Upper lobe of right lung (tissue), 1 donor: ENCODE results near the gene PARD3. TPM values are rescaled to one million over a fixed set of nuclear protein-coding genes. Genes with fewer than 3 reads are reported as not detected.

ENCODE experiments used
- ATAC-seq: fragments of 200-7000 bp; cut with Tn5 transposase; one replicate; pipeline ENCODE4 v1.9.1; 2020; ENCODE audit warnings: mild to moderate bottlenecking, moderate library complexity
- DNase-seq: peaks from one replicate; pipeline ENCODE4 v3.0.0-alpha.2; 2020
- H3K27ac ChIP-seq: fragments of 200-600 bp; one replicate; pipeline ENCODE4 v1.8.0; 2022
- H3K27me3 ChIP-seq: fragments of 200-600 bp; one replicate; pipeline ENCODE4 v1.8.0; 2022; ENCODE audit warnings: mild to moderate bottlenecking
- H3K36me3 ChIP-seq: fragments of 200-600 bp; one replicate; pipeline ENCODE4 v1.8.0; 2022
- H3K4me1 ChIP-seq: fragments of 200-600 bp; one replicate; pipeline ENCODE4 v1.8.0; 2022
- H3K4me3 ChIP-seq: fragments of 200-600 bp; one replicate; pipeline ENCODE4 v1.8.0; 2022; ENCODE audit warnings: mild to moderate bottlenecking
- H3K9me3 ChIP-seq: fragments of 200-600 bp; one replicate; pipeline ENCODE4 v1.8.0; 2022
- CTCF ChIP-seq: fragments of 200-600 bp; IDR thresholded peaks from one replicate; pipeline ENCODE4 v1.8.0; 2022; ENCODE audit warnings: antibody characterized with exemption
- intact Hi-C: fragments of 100-400 bp; cut with DNase I; formaldehyde crosslinking; loops from one replicate; pipeline ENCODE4 v1.11.0; 2022
- total RNA-seq: library from RNA; stranded (reverse); fragmentation: NEBNext Ultra II Directional; extraction: Animal tissue kit (Norgen Biotek cat#: 25700); gene quantifications from one replicate; pipeline ENCODE4 v1.2.1, GENCODE V29; 2021
- donor health status: DM: no; HTN: yes; CAD: no; lungs with severe emphysema.

The PARD3 gene
- total RNA-seq, 1 donor from 2014 or later: 38.5 TPM

- no peaks in the 10 kb centered on the region for H3K27me3 ChIP-seq
- H3K4me1 ChIP-seq: no peaks in the 10 kb centered on the region
- no peak overlapping the region for H3K4me3 ChIP-seq
- no peaks in the 10 kb centered on the region for H3K9me3 ChIP-seq
- ATAC-seq (no peak), DNase-seq (no peak)
- H3K36me3 ChIP-seq: no peaks in the 10 kb centered on the region
- intact Hi-C loops: no loop called here
- no peak overlapping the region for H3K27ac ChIP-seq
- TF ChIP-seq CTCF: no peak
Measured at GRCh38 chr10:34164029-34164428, 651.1 kb downstream of the PARD3 start.

- ATAC-seq (no peak), DNase-seq (no peak)
- Histone ChIP-seq H3K36me3 (no peaks in the 10 kb centered on the region), H3K27ac (no peak overlapping the region), H3K4me3 (no peak overlapping the region), H3K4me1 (no peaks in the 10 kb centered on the region), H3K27me3 (no peaks in the 10 kb centered on the region), H3K9me3 (no peaks in the 10 kb centered on the region)
- intact Hi-C loops: no loop called here
- no peak for TF ChIP-seq CTCF
Measured at GRCh38 chr10:34163075-34163905, 651.8 kb downstream of the PARD3 start.

- Histone ChIP-seq H3K27ac (no peak overlapping the region), H3K4me1 (no peaks in the 10 kb centered on the region), H3K9me3 (no peaks in the 10 kb centered on the region), H3K36me3 (no peaks in the 10 kb centered on the region), H3K27me3 (no peaks in the 10 kb centered on the region), H3K4me3 (no peak overlapping the region)
- intact Hi-C loops: no loop called here
- TF ChIP-seq CTCF: no peak
- DNase-seq (no peak), ATAC-seq (no peak)
Measured at GRCh38 chr10:34161777-34162370, 653.2 kb downstream of the PARD3 start.

- no peak for ATAC-seq
- Histone ChIP-seq H3K36me3 (no peaks in the 10 kb centered on the region), H3K9me3 (no peaks in the 10 kb centered on the region), H3K4me1 (no peaks in the 10 kb centered on the region), H3K27me3 (no peaks in the 10 kb centered on the region), H3K4me3 (no peak overlapping the region), H3K27ac (no peak overlapping the region)
- no peak for DNase-seq
- intact Hi-C loops: no loop called here
- TF ChIP-seq CTCF: no peak
Measured at GRCh38 chr10:34160595-34160994, 654.5 kb downstream of the PARD3 start.

GRCh38 chr10:34157501-34157900, 657.6 kb downstream of the PARD3 start:
- no peaks in the 10 kb centered on the region for H3K36me3 ChIP-seq
- no peaks in the 10 kb centered on the region for H3K9me3 ChIP-seq
- DNase-seq (no peak), ATAC-seq (no peak)
- no peak overlapping the region for H3K4me3 ChIP-seq
- H3K4me1 ChIP-seq: no peaks in the 10 kb centered on the region
- no peak for TF ChIP-seq CTCF
- intact Hi-C loops: no loop called here
- no peaks in the 10 kb centered on the region for H3K27me3 ChIP-seq
- no peak overlapping the region for H3K27ac ChIP-seq
